ENCODE results near the gene KRT1. TPM values are rescaled to one million over a fixed set of nuclear protein-coding genes. Genes with fewer than 3 reads are reported as not detected.

Gene KRT1
- total and polyA plus RNA-seq, 10 of the 15 experiments (the other 5 are each of a cell fraction or from before 2014, with no cell fraction given) = not detected

DNA sequence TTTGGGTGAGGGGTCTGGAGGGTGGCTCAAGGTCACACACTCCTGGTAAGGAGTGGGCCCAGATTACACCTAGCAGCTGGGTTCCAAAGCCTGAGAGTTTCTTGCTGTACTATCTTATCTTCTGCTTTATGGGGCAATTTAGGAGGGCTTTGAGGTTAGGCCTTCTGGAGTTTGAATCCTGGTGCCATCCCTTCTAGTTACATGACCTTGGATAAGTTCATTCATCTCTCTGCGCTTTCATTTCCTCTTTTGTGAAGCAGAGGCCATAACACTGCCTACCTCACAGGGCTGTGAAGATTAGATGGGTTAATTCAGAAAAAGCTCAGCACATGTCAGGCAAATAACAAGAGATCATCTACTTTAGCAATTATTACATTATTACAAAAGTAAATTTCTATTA is 30.5 kb upstream of the KRT1 start:
- H3K27ac ChIP-seq (ENCODE audit: control insufficient read depth, insufficient read depth) = no peak overlapping the region
- no peak overlapping the region for H3K4me2 ChIP-seq (ENCODE audit: control insufficient read depth, insufficient read depth)
- DNase-seq (ENCODE audit: low read depth, low spot score) (no peak), ATAC-seq (0 out of 3 replicates have a peak, but pooled peaks have one; percentile 36), FAIRE-seq (no peak)
- no peaks in the 10 kb centered on the region for H3K9me3 ChIP-seq (replicated peaks; ENCODE audit: control insufficient read depth, insufficient read depth, low read length)
- in situ Hi-C loops (cut with MboI) = no loop called here
- H3K36me3 ChIP-seq (ENCODE audit: control insufficient read depth in 2 of 2, insufficient read depth in 2 of 2, low read length in 1 of 2) = no peaks in the 10 kb centered on the region
- peaks cover 3 to 6% of the 10 kb centered on the region in 2 experiments; a peak in 3 of 4 replicates for H3K27me3 ChIP-seq (replicated peaks in 1 of 2; ENCODE audit: control insufficient read depth in 2 of 2, insufficient read depth in 2 of 2, low read length in 1 of 2)
- WGBS (ENCODE audit: insufficient coverage, insufficient replicate concordance, low lambda C conversion rate, missing lambda C conversion rate) = 9% methylated on average over 1 of the region's 1 CpG
- no peaks in the 10 kb centered on the region for H4K20me1 ChIP-seq (ENCODE audit: control insufficient read depth, insufficient read depth)
- no peak overlapping the region for H3K4me3 ChIP-seq
- ChIA-PET CTCF (no interaction called here), SMC1A (ENCODE audit: uncharacterized antibody, unreplicated experiment) (no interaction called here), POLR2A (no interaction called here), RAD21 (ENCODE audit: unreplicated experiment) (no interaction called here)
- H3K4me1 ChIP-seq (ENCODE audit: control insufficient read depth, insufficient read depth, low read length) = no peaks in the 10 kb centered on the region
- intact Hi-C loops (cut with micrococcal nuclease; ENCODE audit: unreplicated experiment) = no loop called here
- no peaks in the 10 kb centered on the region for H3K79me2 ChIP-seq (ENCODE audit: control insufficient read depth, insufficient read depth, low read length)
- BruUV-seq (replicated peaks) = no TSS peak
- no peak overlapping the region for H2AFZ ChIP-seq (ENCODE audit: control insufficient read depth, low read depth, low read length)
- no peak overlapping the region for H3K9ac ChIP-seq (ENCODE audit: control insufficient read depth, insufficient read depth, low read length)
- TF ChIP-seq SPI1 (IDR thresholded peaks at IDR 0.05; ENCODE audit: borderline replicate concordance, insufficient read depth, low read depth, low read length) = peak; percentile 78
- TF ChIP-seq NRF1 (conservative IDR thresholded peaks at IDR 0.05; ENCODE audit: low read depth, low read length) = no peak
- no peak for TF ChIP-seq SMC3 (IDR thresholded peaks at IDR 0.05; ENCODE audit: borderline replicate concordance, low read length)
- TF ChIP-seq MEF2A (IDR thresholded peaks at IDR 0.05; ENCODE audit: insufficient read depth, low read depth, low read length) = no peak
- TF ChIP-seq, protein P1, sequence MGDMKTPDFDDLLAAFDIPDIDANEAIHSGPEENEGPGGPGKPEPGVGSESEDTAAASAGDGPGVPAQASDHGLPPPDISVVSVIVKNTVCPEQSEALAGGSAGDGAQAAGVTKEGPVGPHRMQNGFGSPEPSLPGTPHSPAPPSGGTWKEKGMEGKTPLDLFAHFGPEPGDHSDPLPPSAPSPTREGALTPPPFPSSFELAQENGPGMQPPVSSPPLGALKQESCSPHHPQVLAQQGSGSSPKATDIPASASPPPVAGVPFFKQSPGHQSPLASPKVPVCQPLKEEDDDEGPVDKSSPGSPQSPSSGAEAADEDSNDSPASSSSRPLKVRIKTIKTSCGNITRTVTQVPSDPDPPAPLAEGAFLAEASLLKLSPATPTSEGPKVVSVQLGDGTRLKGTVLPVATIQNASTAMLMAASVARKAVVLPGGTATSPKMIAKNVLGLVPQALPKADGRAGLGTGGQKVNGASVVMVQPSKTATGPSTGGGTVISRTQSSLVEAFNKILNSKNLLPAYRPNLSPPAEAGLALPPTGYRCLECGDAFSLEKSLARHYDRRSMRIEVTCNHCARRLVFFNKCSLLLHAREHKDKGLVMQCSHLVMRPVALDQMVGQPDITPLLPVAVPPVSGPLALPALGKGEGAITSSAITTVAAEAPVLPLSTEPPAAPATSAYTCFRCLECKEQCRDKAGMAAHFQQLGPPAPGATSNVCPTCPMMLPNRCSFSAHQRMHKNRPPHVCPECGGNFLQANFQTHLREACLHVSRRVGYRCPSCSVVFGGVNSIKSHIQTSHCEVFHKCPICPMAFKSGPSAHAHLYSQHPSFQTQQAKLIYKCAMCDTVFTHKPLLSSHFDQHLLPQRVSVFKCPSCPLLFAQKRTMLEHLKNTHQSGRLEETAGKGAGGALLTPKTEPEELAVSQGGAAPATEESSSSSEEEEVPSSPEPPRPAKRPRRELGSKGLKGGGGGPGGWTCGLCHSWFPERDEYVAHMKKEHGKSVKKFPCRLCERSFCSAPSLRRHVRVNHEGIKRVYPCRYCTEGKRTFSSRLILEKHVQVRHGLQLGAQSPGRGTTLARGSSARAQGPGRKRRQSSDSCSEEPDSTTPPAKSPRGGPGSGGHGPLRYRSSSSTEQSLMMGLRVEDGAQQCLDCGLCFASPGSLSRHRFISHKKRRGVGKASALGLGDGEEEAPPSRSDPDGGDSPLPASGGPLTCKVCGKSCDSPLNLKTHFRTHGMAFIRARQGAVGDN (IDR thresholded peaks at IDR 0.05) = no peak

Measured in GM12878 (cell line).